Liver (tissue), 9 donors: ENCODE data around the gene COL5A1. TPM values are rescaled to one million over a fixed set of nuclear protein-coding genes. Genes with fewer than 3 reads are reported as not detected.

Source experiments
- DNase-seq: peaks from one replicate; pipeline ENCODE4 v3.0.0-alpha.2; 2017; ENCODE audit warnings: low spot score
- H3K27ac ChIP-seq, 2 donors: one replicate each; pipeline ENCODE4 v1.7.0; 2013; ENCODE audit warnings: inconsistent platforms in 2 of 2, low read length in 2 of 2, control low read depth in 1 of 2, low read depth in 1 of 2, mild to moderate bottlenecking in 1 of 2
- H3K27me3 ChIP-seq, 4 donors: one replicate each; pipeline versions ENCODE4 v1.6.1 to v1.7.0; 2013; ENCODE audit warnings: low read length in 3 of 4, inconsistent platforms in 1 of 4, mild to moderate bottlenecking in 1 of 4, moderate library complexity in 1 of 4; ENCODE audit not compliant: control insufficient read depth in 4 of 4, insufficient read depth in 4 of 4
- H3K36me3 ChIP-seq, 4 donors: one replicate each; pipeline versions ENCODE4 v1.6.1 to v1.7.0; 2013; ENCODE audit warnings: low read length in 3 of 4, mild to moderate bottlenecking in 3 of 4, low read depth in 1 of 4, moderate library complexity in 1 of 4; ENCODE audit not compliant: control insufficient read depth in 4 of 4, insufficient read depth in 3 of 4
- H3K4me1 ChIP-seq, 4 donors: one replicate each; pipeline versions ENCODE4 v1.6.1 to v1.7.0; 2013; ENCODE audit warnings: low read length in 3 of 4, mild to moderate bottlenecking in 3 of 4, moderate library complexity in 1 of 4; ENCODE audit not compliant: control insufficient read depth in 4 of 4, insufficient read depth in 4 of 4
- H3K4me3 ChIP-seq, 3 donors: one replicate each; pipeline versions ENCODE4 v1.6.1 to v1.7.0; 2013; ENCODE audit warnings: low read length in 3 of 3, control low read depth in 1 of 3, low read depth in 1 of 3, mild to moderate bottlenecking in 1 of 3
- H3K9ac ChIP-seq, 2 donors: one replicate each; pipeline ENCODE4 v1.7.0; 2013; ENCODE audit warnings: low read length in 2 of 2, mild to moderate bottlenecking in 2 of 2, moderate library complexity in 2 of 2, control low read depth in 1 of 2, low read depth in 1 of 2
- H3K9me3 ChIP-seq, 4 donors: one replicate each; pipeline versions ENCODE4 v1.6.1 to v1.7.0; 2013; ENCODE audit warnings: low read length in 3 of 4; ENCODE audit not compliant: control insufficient read depth in 4 of 4
- ATF3 ChIP-seq: IDR thresholded peaks from 2 replicates; pipeline ENCODE4 v1.6.1; 2016; ENCODE audit warnings: antibody characterized with exemption
- CTCF ChIP-seq: fragments of 150-350 bp; IDR thresholded peaks from 2 replicates; pipeline ENCODE4 v1.5.1; 2017; ENCODE audit warnings: improper control_type of control experiment, low read depth, low read length; ENCODE audit not compliant: missing input control
- EGR1 ChIP-seq, 2 donors: IDR thresholded peaks; 2 replicates each; pipeline ENCODE4 v1.6.1; 2016 to 2018; ENCODE audit warnings: antibody characterized with exemption in 2 of 2, low read depth in 2 of 2
- FOXA1 ChIP-seq: IDR thresholded peaks from 2 replicates; pipeline ENCODE4 v1.6.1; 2016; ENCODE audit warnings: antibody characterized with exemption
- FOXA2 ChIP-seq: IDR thresholded peaks from 2 replicates; pipeline ENCODE4 v1.6.1; 2016; ENCODE audit warnings: antibody characterized with exemption
- GABPA ChIP-seq, 2 donors: IDR thresholded peaks in 1 of 2; conservative IDR thresholded peaks in 1 of 2; 2 replicates each; pipeline ENCODE4 v1.6.1; 2016; ENCODE audit warnings: antibody characterized with exemption in 2 of 2, mild to moderate bottlenecking in 1 of 2, moderate library complexity in 1 of 2
- HNF4A ChIP-seq, 2 donors: conservative IDR thresholded peaks; 2 replicates each; pipeline ENCODE4 v1.6.1; 2016; ENCODE audit warnings: antibody characterized with exemption in 2 of 2, mild to moderate bottlenecking in 2 of 2
- HNF4G ChIP-seq: IDR thresholded peaks from 2 replicates; pipeline ENCODE4 v1.6.1; 2016; ENCODE audit warnings: antibody characterized with exemption
- MAX ChIP-seq: IDR thresholded peaks from 2 replicates; pipeline ENCODE4 v1.6.1; 2016; ENCODE audit warnings: antibody characterized with exemption
- NR2F2 ChIP-seq: IDR thresholded peaks from 2 replicates; pipeline ENCODE4 v1.6.1; 2016; ENCODE audit warnings: antibody characterized with exemption
- RAD21 ChIP-seq, 2 donors: IDR thresholded peaks; 2 replicates each; pipeline ENCODE4 v1.6.1; 2016; ENCODE audit warnings: antibody characterized with exemption in 2 of 2, mild to moderate bottlenecking in 2 of 2
- RXRA ChIP-seq, 2 donors: IDR thresholded peaks; 2 replicates each; pipeline ENCODE4 v1.6.1; 2017 to 2018; ENCODE audit warnings: antibody characterized with exemption in 2 of 2, mild to moderate bottlenecking in 1 of 2
- SP1 ChIP-seq: IDR thresholded peaks from 2 replicates; pipeline ENCODE4 v1.6.1; 2018; ENCODE audit warnings: antibody characterized with exemption, mild to moderate bottlenecking
- TAF1 ChIP-seq: conservative IDR thresholded peaks from 2 replicates; pipeline ENCODE4 v1.6.1; 2016; ENCODE audit warnings: antibody characterized with exemption, mild to moderate bottlenecking
- YY1 ChIP-seq: IDR thresholded peaks from 2 replicates; pipeline ENCODE4 v1.6.1; 2016; ENCODE audit warnings: antibody characterized with exemption, mild to moderate bottlenecking
- ZBTB33 ChIP-seq: IDR thresholded peaks from 2 replicates; pipeline ENCODE4 v1.6.1; 2016; ENCODE audit warnings: antibody characterized with exemption
- WGBS: extraction: QIAGEN DNeasy Blood & Tissue Kit; methylation state at CpG from one replicate; pipeline ENCODE4 v1.1.7; 2013; 5-methylcytosine and 5-hydroxymethylcytosine counted together
- polyA plus RNA-seq, 2 donors: library from polyadenylated mRNA; stranded (reverse) in 1 of 2; unstranded in 1 of 2; fragments of 200-250 nt in 1 of 2; fragments of >200 nt in 1 of 2; fragmentation: Nextera tagmentation in 1 of 2; extraction: Ambion mirVana in 1 of 2; gene quantifications; one replicate each; pipeline versions ENCODE4 v1.2.1 to v1.2.3, GENCODE V29; 2013 to 2015
- total RNA-seq, 2 donors: library from RNA; depleted of rRNA; stranded (reverse); fragments of >200 nt; gene quantifications; one replicate each; pipeline ENCODE4 v1.2.3, GENCODE V29; 2014
- donor health status: healthy.
- donor health status: healthy.
- donor health status: healthy.
- donor health status: healthy.
- donor health status: healthy.

Gene COL5A1
- total and polyA plus RNA-seq, 4 donors = 0.67 to 15.6 (median 11.2) TPM

GRCh38 chr9:134740071-134740470 lies 98.5 kb downstream of the COL5A1 start:
- no peak overlapping the region for H3K9ac ChIP-seq
- H3K27me3 ChIP-seq = peaks cover 0 to 2% (median under 1%) of the 10 kb centered on the region in 4 donors
- TF ChIP-seq FOXA2 (no peak), TAF1 (no peak), ATF3 (no peak), HNF4A (conservative IDR thresholded peaks at IDR 0.05) (no peak), MAX (no peak), RXRA (IDR thresholded peaks at IDR 0.05) (no peak), FOXA1 (no peak), GABPA (IDR thresholded peaks at IDR 0.05 in 1 of 2, conservative IDR thresholded peaks at IDR 0.05 in 1 of 2) (no peak), ZBTB33 (no peak), YY1 (no peak), NR2F2 (no peak), RAD21 (IDR thresholded peaks at IDR 0.05) (no peak), HNF4G (no peak)
- WGBS = 72% methylated on average over 16 of the region's 16 CpGs
- H3K9me3 ChIP-seq = peaks cover 0 to 3% (median 0%) of the 10 kb centered on the region in 4 donors
- no peak for DNase-seq
- H3K36me3 ChIP-seq = no peaks in the 10 kb centered on the region
- no peak overlapping the region for H3K27ac ChIP-seq
- H3K4me1 ChIP-seq = no peaks in the 10 kb centered on the region
- H3K4me3 ChIP-seq = no peak overlapping the region

DNA sequence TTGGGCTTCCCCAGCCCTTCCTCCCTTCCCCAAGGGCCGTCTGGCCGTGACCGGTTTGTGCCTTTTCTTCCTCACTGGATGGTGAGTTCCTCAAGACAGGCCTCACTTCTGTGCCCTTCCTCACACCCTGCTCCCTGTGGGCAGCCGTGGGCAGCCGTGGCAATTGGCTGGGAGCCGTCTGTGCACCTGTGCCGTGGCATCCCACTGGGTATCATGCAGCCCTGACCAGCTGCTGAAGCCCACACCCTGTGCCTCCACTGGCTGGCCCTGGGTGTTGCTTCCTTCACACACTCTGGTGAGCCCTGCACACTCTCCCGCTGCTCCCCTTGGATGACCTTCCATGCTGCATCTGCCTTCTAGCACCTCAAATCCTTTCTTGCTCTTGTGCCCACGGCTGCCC lies 100.2 kb downstream of the COL5A1 start:
- no peak for TF ChIP-seq HNF4G
- Histone ChIP-seq H3K4me3 (no peak overlapping the region), H3K4me1 (no peaks in the 10 kb centered on the region), H3K36me3 (no peaks in the 10 kb centered on the region), H3K9me3 (peaks cover 0 to 3% (median 0%) of the 10 kb centered on the region in 4 donors), H3K27ac (no peak overlapping the region), H3K9ac (no peak overlapping the region), H3K27me3 (peaks cover 0 to 2% (median under 1%) of the 10 kb centered on the region in 4 donors)
- no peak for DNase-seq
- 51% methylated on average over 9 of the region's 9 CpGs for WGBS

- H3K9ac ChIP-seq = no peak overlapping the region
- no peak for DNase-seq
- H3K4me3 ChIP-seq = no peak overlapping the region
- no peaks in the 10 kb centered on the region for H3K4me1 ChIP-seq
- H3K27me3 ChIP-seq = peaks cover 0 to 2% (median under 1%) of the 10 kb centered on the region in 4 donors
- WGBS = 74% methylated on average over 22 of the region's 22 CpGs
- peaks cover 0 to 3% (median 0%) of the 10 kb centered on the region in 4 donors for H3K9me3 ChIP-seq
- H3K36me3 ChIP-seq = peaks cover 0 to 5% (median 0%) of the 10 kb centered on the region in 4 donors
- no peak overlapping the region for H3K27ac ChIP-seq
- TF ChIP-seq FOXA1 (no peak), FOXA2 (no peak), HNF4A (conservative IDR thresholded peaks at IDR 0.05) (no peak), NR2F2 (no peak), RXRA (IDR thresholded peaks at IDR 0.05) (no peak), HNF4G (no peak), SP1 (no peak), ZBTB33 (no peak), CTCF (no peak), YY1 (no peak), TAF1 (no peak), GABPA (IDR thresholded peaks at IDR 0.05 in 1 of 2, conservative IDR thresholded peaks at IDR 0.05 in 1 of 2) (no peak), RAD21 (IDR thresholded peaks at IDR 0.05) (no peak), ATF3 (no peak), EGR1 (IDR thresholded peaks at IDR 0.05; ENCODE audit: low read depth in 2 of 2) (no peak), MAX (no peak)
Measured at GRCh38 chr9:134742822-134743535, 101.4 kb downstream of the COL5A1 start.
